ENCODE data around the gene UBE2H.

DNA sequence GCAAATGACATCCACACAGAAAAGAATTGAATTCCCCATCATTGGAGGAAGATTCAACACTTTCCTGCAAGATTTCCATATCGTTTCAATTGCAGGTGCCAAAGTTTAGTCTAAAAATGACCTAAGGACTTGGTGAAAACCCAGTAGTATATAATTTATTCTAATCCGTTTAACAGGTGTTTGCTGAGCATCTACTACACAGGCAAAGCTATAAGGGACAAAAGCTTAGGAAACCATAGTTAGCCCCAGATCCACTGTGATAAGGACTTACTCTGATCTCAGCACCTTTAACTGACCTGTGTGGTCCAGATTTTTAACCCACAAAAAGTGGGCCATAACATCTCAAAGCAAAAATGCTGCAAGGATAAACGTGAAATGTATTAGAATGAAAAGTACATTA lies 19.1 kb downstream of the UBE2H start:
- TF ChIP-seq, protein P1, sequence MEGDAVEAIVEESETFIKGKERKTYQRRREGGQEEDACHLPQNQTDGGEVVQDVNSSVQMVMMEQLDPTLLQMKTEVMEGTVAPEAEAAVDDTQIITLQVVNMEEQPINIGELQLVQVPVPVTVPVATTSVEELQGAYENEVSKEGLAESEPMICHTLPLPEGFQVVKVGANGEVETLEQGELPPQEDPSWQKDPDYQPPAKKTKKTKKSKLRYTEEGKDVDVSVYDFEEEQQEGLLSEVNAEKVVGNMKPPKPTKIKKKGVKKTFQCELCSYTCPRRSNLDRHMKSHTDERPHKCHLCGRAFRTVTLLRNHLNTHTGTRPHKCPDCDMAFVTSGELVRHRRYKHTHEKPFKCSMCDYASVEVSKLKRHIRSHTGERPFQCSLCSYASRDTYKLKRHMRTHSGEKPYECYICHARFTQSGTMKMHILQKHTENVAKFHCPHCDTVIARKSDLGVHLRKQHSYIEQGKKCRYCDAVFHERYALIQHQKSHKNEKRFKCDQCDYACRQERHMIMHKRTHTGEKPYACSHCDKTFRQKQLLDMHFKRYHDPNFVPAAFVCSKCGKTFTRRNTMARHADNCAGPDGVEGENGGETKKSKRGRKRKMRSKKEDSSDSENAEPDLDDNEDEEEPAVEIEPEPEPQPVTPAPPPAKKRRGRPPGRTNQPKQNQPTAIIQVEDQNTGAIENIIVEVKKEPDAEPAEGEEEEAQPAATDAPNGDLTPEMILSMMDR (IDR thresholded peaks at IDR 0.05; ENCODE audit: low read depth, low read length) = no peak
- no peak for TF ChIP-seq EZH2phosphoT487 (IDR thresholded peaks at IDR 0.05; ENCODE audit: low read depth)
